GM12874 (cell line): ENCODE measurements around the gene SHISA7.

Experiments
- TF ChIP-seq, protein P1 (sequence below): IDR thresholded peaks from 2 replicates; pipeline ENCODE4 v1.5.1; 2011; ENCODE audit warnings: low read depth, mild to moderate bottlenecking, control low read depth, low read length, moderate library complexity; ENCODE audit not compliant: insufficient read depth

Gene SHISA7

DNA sequence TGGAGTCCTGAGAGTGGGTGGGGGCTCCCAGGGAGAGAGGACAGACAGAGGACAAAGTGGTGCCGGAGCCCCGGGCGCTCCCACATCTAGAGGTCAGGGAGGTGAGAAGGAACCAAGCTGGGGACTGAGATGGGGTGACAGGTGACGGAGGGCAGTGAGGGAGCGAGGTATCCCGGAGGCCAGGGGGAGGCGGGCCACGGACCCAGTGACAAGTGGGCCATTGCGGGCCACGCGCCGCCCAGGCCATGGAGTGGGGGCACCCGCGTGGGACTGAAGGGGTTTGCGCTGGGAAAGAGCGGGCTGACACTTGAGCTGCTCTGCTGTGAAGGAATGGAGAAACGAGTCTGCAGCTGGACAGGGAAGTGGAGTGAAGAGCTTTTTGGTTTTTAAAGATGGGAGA is 35.9 kb upstream of the SHISA7 start:
- TF ChIP-seq, protein P1, sequence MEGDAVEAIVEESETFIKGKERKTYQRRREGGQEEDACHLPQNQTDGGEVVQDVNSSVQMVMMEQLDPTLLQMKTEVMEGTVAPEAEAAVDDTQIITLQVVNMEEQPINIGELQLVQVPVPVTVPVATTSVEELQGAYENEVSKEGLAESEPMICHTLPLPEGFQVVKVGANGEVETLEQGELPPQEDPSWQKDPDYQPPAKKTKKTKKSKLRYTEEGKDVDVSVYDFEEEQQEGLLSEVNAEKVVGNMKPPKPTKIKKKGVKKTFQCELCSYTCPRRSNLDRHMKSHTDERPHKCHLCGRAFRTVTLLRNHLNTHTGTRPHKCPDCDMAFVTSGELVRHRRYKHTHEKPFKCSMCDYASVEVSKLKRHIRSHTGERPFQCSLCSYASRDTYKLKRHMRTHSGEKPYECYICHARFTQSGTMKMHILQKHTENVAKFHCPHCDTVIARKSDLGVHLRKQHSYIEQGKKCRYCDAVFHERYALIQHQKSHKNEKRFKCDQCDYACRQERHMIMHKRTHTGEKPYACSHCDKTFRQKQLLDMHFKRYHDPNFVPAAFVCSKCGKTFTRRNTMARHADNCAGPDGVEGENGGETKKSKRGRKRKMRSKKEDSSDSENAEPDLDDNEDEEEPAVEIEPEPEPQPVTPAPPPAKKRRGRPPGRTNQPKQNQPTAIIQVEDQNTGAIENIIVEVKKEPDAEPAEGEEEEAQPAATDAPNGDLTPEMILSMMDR = no peak

DNA sequence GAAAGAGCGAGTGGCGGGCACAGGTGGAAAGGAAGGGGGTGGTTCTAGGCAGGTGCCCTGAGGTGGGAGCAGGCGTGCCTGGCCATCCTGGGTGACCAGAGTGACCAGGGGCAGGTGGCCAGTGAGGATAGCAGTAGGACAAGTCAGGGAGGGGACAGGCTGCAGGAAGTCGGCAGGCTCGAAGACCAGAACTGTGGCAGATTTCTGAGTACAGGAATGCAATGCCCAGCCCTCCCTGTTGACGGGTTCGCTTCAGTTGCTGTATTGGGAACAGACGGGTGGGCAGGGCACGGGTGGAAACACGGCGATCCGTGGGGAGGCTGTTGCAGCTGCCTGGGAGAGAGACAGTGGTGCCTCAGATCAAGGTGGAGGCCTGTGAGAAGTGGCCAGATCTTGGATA is 35.3 kb upstream of the SHISA7 start:
- TF ChIP-seq, protein P1 = no peak

DNA sequence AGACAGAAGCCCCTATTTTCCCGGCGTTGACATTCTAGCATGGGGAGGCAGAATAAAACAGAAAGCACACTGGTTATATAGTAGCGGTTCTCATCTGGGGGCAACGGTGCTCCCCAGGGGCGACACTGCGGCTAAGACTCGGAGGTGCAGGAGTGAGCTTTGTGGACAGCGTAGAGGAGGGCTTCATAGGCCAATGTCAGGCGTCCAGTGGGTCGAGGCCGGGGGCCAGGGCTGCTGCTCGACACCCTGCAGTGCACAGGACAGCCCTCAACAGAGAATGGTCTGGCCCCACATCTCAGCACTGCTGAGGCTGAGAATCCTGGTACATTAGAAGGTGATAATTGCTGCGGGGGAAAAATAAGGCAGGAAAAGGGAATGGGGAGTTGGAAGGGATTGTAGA is 34.8 kb upstream of the SHISA7 start:
- TF ChIP-seq, protein P1 = no peak

DNA sequence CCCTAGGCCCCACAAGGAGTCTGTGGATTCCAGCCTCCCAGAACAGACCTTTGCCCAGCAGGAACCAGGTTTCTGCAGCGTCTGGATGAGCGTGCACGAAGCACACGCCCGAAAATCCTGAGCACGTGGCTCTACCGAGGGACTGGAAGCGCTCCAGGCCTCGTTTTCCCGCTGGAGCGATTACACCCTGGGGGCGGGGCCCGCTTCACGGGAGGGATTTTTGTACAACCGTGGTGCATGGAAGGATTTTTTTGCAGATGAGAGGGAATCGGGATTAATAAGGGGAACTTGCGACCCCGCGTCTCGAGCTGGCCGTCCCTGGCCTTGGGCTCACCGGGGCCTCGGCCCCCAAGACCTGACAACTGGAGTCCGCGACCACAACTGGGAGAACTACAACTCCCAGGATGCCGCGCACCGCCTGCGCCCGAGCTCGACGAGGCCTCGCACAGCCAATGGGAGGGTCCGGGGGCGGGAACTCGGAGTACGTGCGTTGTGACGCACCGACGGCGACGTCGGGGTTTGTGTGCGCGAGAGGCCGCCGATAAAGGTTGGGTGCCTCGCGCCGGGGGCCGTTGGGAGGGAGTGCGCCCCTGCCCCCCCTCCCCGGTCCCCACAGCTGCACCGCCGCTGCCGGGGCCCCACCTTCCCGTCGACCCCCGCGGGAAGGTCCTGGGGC is 33.1 kb upstream of the SHISA7 start, which contains the start of gene ZNF628:
Gene ZNF628, plus strand, starts transcription at position 518 of the 676 bp plus-strand sequence. CDS start 3,294 bp downstream, outside the sequence.
- TF ChIP-seq, protein P1 = no peak

DNA sequence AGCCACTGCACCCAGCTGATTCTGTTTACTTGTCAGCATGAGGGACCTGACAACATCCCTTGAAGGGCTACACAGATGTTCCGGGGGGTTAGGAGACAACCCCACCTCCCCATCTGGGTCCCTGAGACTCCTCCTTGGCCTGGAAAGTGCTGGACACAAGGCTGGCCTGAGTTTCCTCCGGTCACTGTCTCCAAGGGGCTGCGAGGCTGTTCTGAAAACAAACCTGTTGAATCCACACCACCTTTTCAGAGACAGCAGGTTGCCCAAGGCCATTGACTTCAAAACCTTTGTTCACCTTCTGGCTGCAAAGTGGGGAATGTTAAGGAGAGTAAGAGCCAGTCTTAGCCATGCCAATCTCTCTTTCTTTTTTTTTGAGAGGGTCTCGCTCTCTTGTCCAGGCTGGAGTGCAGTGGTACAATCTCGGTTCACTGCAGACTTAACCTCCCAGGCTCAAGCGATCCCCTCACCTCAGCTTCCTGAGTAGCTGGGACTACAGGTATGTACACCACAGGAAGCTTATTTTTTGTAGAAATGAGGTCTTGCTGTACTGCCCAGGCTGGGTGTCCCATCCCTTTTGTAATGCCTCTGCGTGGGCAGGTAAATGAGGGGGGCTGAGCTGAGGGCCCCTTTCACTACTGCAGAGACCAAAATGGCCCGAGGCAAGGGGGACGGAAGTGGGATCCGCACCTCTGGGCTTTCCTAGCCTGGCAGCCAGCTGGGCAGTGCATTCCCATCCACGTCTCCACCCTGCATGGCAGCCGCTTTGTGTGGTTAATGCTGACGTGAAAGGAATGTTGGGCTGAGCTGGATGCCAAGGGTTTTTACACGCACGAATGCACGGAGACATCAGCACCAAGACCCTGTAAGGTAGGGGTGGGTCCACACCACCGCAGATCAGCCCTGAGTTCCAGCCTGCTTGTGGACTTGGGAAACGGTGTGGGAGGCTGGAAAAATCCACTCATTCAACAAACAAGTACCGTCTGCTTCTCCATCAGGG is 31.5 kb upstream of the SHISA7 start:
- TF ChIP-seq, protein P1 = no peak

DNA sequence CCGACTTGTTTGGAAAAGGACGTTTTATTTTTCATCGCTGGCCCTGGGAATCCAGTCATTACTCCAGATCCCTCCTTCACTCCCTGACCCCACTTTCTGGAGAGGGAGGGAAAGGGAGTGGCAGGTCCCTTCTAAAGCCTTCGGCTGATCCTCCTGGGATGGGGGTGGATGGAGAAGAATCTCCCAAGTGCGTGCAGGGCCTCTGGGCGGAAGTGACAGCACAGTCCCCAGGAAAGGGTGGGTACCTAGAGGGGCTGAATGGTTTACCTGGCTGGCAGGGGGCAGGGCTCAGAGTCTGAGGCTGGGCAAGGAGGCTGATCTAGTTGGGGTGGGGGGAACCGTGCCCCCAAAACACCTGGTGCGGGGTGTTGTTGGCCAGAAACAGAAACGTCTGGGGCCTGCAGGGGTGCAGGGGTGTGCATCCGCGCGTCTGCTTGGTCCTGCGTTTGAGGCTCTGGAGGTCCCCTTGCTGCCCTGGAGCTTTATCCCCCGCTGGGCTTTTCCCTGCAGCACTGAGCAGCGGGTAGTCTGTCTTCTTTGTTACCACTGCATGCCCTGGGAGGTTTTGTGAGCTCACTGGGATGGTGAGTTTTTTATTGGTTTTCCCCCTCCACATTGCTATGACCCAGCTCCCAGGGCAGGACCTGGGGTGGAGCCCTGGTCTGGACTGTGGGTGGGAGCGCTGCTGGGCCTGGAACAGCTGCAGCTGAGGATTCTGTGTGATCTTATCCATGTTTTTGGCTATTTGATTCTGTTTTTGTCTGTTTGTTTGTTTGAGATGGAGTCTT is 30.3 kb upstream of the SHISA7 start:
- TF ChIP-seq, protein P1 = no peak

DNA sequence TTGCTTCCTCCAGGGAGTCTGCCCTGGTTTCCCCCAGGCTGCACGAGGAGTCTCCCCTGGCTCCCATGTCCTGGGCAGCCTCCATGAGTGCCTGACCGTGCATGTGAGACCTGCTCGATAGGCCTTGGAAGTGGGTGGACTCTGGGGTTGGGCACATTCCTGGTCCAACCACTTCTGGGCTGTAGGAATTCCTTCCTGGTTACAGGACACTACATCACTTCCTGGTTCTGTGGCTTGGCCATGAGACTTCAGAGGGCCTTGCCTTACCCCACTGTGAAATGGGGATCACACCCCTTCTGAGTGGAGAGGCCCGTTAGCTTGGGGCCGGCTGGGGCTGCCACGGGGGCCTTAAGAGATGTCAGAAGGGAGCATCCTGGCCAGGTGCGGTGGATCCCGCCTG is 29.4 kb upstream of the SHISA7 start:
- TF ChIP-seq, protein P1 = no peak
